SK-N-SH (cell line): ENCODE measurements around the gene KCNN3. TPM values are rescaled to one million over a fixed set of nuclear protein-coding genes. Genes with fewer than 3 reads are reported as not detected.

Experiments
- CTCF ChIA-PET: fragments of 300-600, 350-600 bp; formaldehyde crosslinking; extraction: SDS; loops from one replicate; lab custom pipeline; 2021; lab: Yijun Ruan, JAX
- POLR2A ChIA-PET: fragments of 350-600 bp; sonication (Branson Sonifier 250); formaldehyde crosslinking; extraction: SDS; loops from one replicate; lab custom pipeline; 2020; ENCODE audit warnings: antibody characterized with exemption, inconsistent platforms; lab: Yijun Ruan, JAX
- DNase-seq: peaks from one replicate; pipeline ENCODE4 v3.0.0; 2012
- H2AFZ ChIP-seq: fragments of 200-600 bp; sonication (generic); 2 replicates; pipeline ENCODE4 v1.8.1; 2016; ENCODE audit warnings: antibody characterized with exemption, mild to moderate bottlenecking, low read depth
- H3F3A ChIP-seq: fragments of 200-600 bp; sonication (generic); replicated peaks from 2 replicates; pipeline ENCODE3; 2016; ENCODE audit warnings: antibody characterized with exemption, mild to moderate bottlenecking; ENCODE audit not compliant: insufficient read depth
- H3K27ac ChIP-seq, 2 experiments: fragments of 200-500 bp in 1 of 2; fragments of 200-600 bp in 1 of 2; sonication (Bioruptor generic) in 1 of 2; sonication (generic), shearing (Covaris generic) in 1 of 2; 2 replicates each; pipeline versions ENCODE4 v1.5.1 to v1.6.1; 2014 to 2016; ENCODE audit warnings: low read depth in 2 of 2, inconsistent platforms in 1 of 2, low read length in 1 of 2, mild to moderate bottlenecking in 1 of 2, mixed read lengths in 1 of 2
- H3K27me3 ChIP-seq: fragments of 200-600 bp; sonication (generic), shearing (Covaris generic); 2 replicates; pipeline ENCODE4 v1.6.1; 2016; ENCODE audit warnings: mixed run types; ENCODE audit not compliant: insufficient read depth
- H3K36me3 ChIP-seq, 2 experiments: fragments of 200-500 bp in 1 of 2; fragments of 200-600 bp in 1 of 2; sonication (Bioruptor generic) in 1 of 2; sonication (generic) in 1 of 2; replicated peaks in 1 of 2; 2 replicates each; pipeline versions ENCODE3 to v1.5.1; 2014 to 2016; ENCODE audit warnings: low read length in 1 of 2, mild to moderate bottlenecking in 1 of 2; ENCODE audit not compliant: insufficient read depth in 2 of 2, control insufficient read depth in 1 of 2
- H3K4me1 ChIP-seq, 2 experiments: fragments of 200-500 bp in 1 of 2; fragments of 200-600 bp in 1 of 2; sonication (Bioruptor generic) in 1 of 2; sonication (generic), shearing (Covaris generic) in 1 of 2; 2 replicates each; pipeline versions ENCODE4 v1.5.1 to v1.6.1; 2014 to 2016; ENCODE audit warnings: low read depth in 1 of 2, low read length in 1 of 2, mixed run types in 1 of 2; ENCODE audit not compliant: insufficient read depth in 2 of 2, control insufficient read depth in 1 of 2
- H3K4me2 ChIP-seq: fragments of 200-600 bp; sonication (generic), shearing (Covaris generic); 2 replicates; pipeline ENCODE4 v1.6.1; 2017; ENCODE audit warnings: mixed run types
- H3K4me3 ChIP-seq, 2 experiments: fragments of 200-500 bp in 1 of 2; fragments of 200-600 bp in 1 of 2; sonication (Bioruptor generic) in 1 of 2; sonication (generic), shearing (Covaris generic) in 1 of 2; 2 replicates each; pipeline versions ENCODE4 v1.5.1 to v1.8.1; 2014 to 2016; ENCODE audit warnings: low read depth in 2 of 2, inconsistent platforms in 1 of 2, low read length in 1 of 2, mild to moderate bottlenecking in 1 of 2, mixed read lengths in 1 of 2, moderate library complexity in 1 of 2
- H3K79me2 ChIP-seq: fragments of 200-600 bp; sonication (generic); 2 replicates; pipeline ENCODE4 v1.8.1; 2017; ENCODE audit warnings: mild to moderate bottlenecking; ENCODE audit not compliant: insufficient read depth
- H3K9ac ChIP-seq: fragments of 200-600 bp; sonication (generic); 2 replicates; pipeline ENCODE4 v1.6.1; 2017; ENCODE audit warnings: mixed run types
- H3K9me2 ChIP-seq: fragments of 200-600 bp; sonication (generic); 2 replicates; pipeline ENCODE4 v1.6.1; 2017; ENCODE audit warnings: mixed run types
- H3K9me3 ChIP-seq: fragments of 200-600 bp; sonication (generic); 2 replicates; pipeline ENCODE4 v1.6.1; 2017; ENCODE audit warnings: mixed run types, mild to moderate bottlenecking, moderate library complexity
- H4K20me1 ChIP-seq: fragments of 200-600 bp; sonication (generic); 2 replicates; pipeline ENCODE4 v1.6.1; 2017; ENCODE audit warnings: mild to moderate bottlenecking, mixed run types; ENCODE audit not compliant: insufficient read depth
- CHD2 ChIP-seq: fragments of 150-350 bp; IDR thresholded peaks from 2 replicates; pipeline ENCODE4 v1.6.1; 2018; ENCODE audit warnings: low read length; ENCODE audit not compliant: partially characterized antibody
- ELF1 ChIP-seq: IDR thresholded peaks from 2 replicates; pipeline ENCODE4 v1.4.0; 2012
- EZH2phosphoT487 ChIP-seq: fragments of 200-600 bp; sonication (generic); IDR thresholded peaks from 2 replicates; pipeline ENCODE4 v1.6.1; 2017; ENCODE audit warnings: low read depth, mixed run types, mild to moderate bottlenecking, antibody characterized with exemption, moderate library complexity, borderline replicate concordance
- FOXM1 ChIP-seq: IDR thresholded peaks from 2 replicates; pipeline ENCODE4 v1.4.0; 2012; ENCODE audit warnings: low read depth, mild to moderate bottlenecking
- GABPA ChIP-seq: IDR thresholded peaks from 2 replicates; pipeline ENCODE4 v1.4.0; 2012; ENCODE audit warnings: low read depth, mild to moderate bottlenecking
- JUND ChIP-seq: IDR thresholded peaks from 2 replicates; pipeline ENCODE4 v1.4.0; 2012
- MEF2A ChIP-seq: IDR thresholded peaks from 2 replicates; pipeline ENCODE4 v1.4.0; 2012; ENCODE audit warnings: low read depth, borderline replicate concordance
- MXI1 ChIP-seq: IDR thresholded peaks from 2 replicates; pipeline ENCODE4 v1.6.1; 2012; ENCODE audit warnings: mild to moderate bottlenecking, low read depth, low read length, improper control_type of control experiment
- NRF1 ChIP-seq: IDR thresholded peaks from 2 replicates; pipeline ENCODE4 v1.6.1; 2012; ENCODE audit warnings: low read depth, mild to moderate bottlenecking, low read length
- RAD21 ChIP-seq: IDR thresholded peaks from 2 replicates; pipeline ENCODE4 v1.6.1; 2012; ENCODE audit warnings: mild to moderate bottlenecking, low read length
- RCOR1 ChIP-seq: fragments of 150-350 bp; IDR thresholded peaks from 2 replicates; pipeline ENCODE4 v1.6.1; 2017; ENCODE audit warnings: antibody characterized with exemption, low read length
- RFX5 ChIP-seq: IDR thresholded peaks from 2 replicates; pipeline ENCODE4 v1.6.1; 2012; ENCODE audit warnings: mild to moderate bottlenecking, improper control_type of control experiment, low read length
- SIN3A ChIP-seq: IDR thresholded peaks from 2 replicates; pipeline ENCODE4 v1.6.1; 2012; ENCODE audit warnings: low read depth, mild to moderate bottlenecking, low read length, moderate library complexity, borderline replicate concordance
- TEAD4 ChIP-seq: IDR thresholded peaks from 2 replicates; pipeline ENCODE4 v1.4.0; 2012; ENCODE audit warnings: mild to moderate bottlenecking, borderline replicate concordance; ENCODE audit not compliant: insufficient read depth
- USF1 ChIP-seq: IDR thresholded peaks from 2 replicates; pipeline ENCODE4 v1.4.0; 2012; ENCODE audit warnings: low read depth, borderline replicate concordance
- USF2 ChIP-seq: fragments of 150-350 bp; IDR thresholded peaks from 2 replicates; pipeline ENCODE4 v1.6.1; 2017; ENCODE audit warnings: antibody characterized with exemption, low read length, low read depth, borderline replicate concordance
- YY1 ChIP-seq: IDR thresholded peaks from 2 replicates; pipeline ENCODE4 v1.4.0; 2012; ENCODE audit warnings: low read depth, mild to moderate bottlenecking
- WGBS: methylation state at CpG from one replicate; pipeline ENCODE4 v1.1.6; 2017; ENCODE audit warnings: low lambda C conversion rate; 5-methylcytosine and 5-hydroxymethylcytosine counted together
- polyA plus RNA-seq, 3 experiments: library from polyadenylated mRNA; depleted of rRNA; stranded (reverse); fragments of >200 nt; gene quantifications; 2 replicates each; pipeline ENCODE4 v1.2.3, GENCODE V29; 2012
- TF ChIP-seq, protein P1 (sequence below): fragments of 150-350 bp; IDR thresholded peaks from 2 replicates; pipeline ENCODE4 v1.6.1; 2016; ENCODE audit warnings: mild to moderate bottlenecking, low read depth, low read length

The KCNN3 gene
- polyA plus RNA-seq, 1 of the 3 experiments (the other 2 are of a cell fraction): 0.16 TPM

- H3K9ac ChIP-seq: no peak overlapping the region
- ChIA-PET POLR2A (no interaction called here), CTCF (interaction anchor here (0.7 to 1.5 kb wide), 5 partner anchors 10 to 144 kb away, joined by 3 to 5 read pairs (median 3); no protein-coding TSS in a partner anchor)
- no peaks in the 10 kb centered on the region for H3F3A ChIP-seq
- TF ChIP-seq MEF2A: no peak
- TF ChIP-seq EZH2phosphoT487: no peak
- no peak for TF ChIP-seq GABPA
- TF ChIP-seq FOXM1: no peak
- TF ChIP-seq USF2: no peak
- TF ChIP-seq TEAD4: no peak
- TF ChIP-seq MXI1: no peak
- TF ChIP-seq JUND: no peak
- TF ChIP-seq RCOR1: no peak
- no peak for TF ChIP-seq ELF1
- no peak for TF ChIP-seq RAD21
- no peak for TF ChIP-seq RFX5
- TF ChIP-seq USF1: no peak
- TF ChIP-seq CHD2: no peak
- TF ChIP-seq SIN3A: no peak
- no peak for TF ChIP-seq NRF1
- TF ChIP-seq YY1: no peak
- TF ChIP-seq, protein P1, sequence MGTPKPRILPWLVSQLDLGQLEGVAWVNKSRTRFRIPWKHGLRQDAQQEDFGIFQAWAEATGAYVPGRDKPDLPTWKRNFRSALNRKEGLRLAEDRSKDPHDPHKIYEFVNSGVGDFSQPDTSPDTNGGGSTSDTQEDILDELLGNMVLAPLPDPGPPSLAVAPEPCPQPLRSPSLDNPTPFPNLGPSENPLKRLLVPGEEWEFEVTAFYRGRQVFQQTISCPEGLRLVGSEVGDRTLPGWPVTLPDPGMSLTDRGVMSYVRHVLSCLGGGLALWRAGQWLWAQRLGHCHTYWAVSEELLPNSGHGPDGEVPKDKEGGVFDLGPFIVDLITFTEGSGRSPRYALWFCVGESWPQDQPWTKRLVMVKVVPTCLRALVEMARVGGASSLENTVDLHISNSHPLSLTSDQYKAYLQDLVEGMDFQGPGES: no peak
- no peak overlapping the region for H2AFZ ChIP-seq
- WGBS: 77% methylated on average over 8 of the region's 8 CpGs
- no peak for DNase-seq
- H3K36me3 ChIP-seq: no peaks in the 10 kb centered on the region
- no peaks in the 10 kb centered on the region for H3K9me2 ChIP-seq
- H3K27ac ChIP-seq: no peak overlapping the region
- peaks cover 0 to 18% of the 10 kb centered on the region in 2 experiments; a peak in 2 of 4 replicates for H3K4me1 ChIP-seq
- H3K4me3 ChIP-seq: no peak overlapping the region
- no peaks in the 10 kb centered on the region for H3K79me2 ChIP-seq
- no peaks in the 10 kb centered on the region for H3K9me3 ChIP-seq
- H4K20me1 ChIP-seq: no peaks in the 10 kb centered on the region
- no peaks in the 10 kb centered on the region; the same call in 1 of the 2 replicates for H3K27me3 ChIP-seq
- no peak overlapping the region for H3K4me2 ChIP-seq
Measured at GRCh38 chr1:154813846-154814505, 56.1 kb downstream of the KCNN3 start.
